GM06990 (cell line): ENCODE data around the gene AUTS2.

Experiments used
- DNase-seq: peaks from one replicate; pipeline ENCODE4 v3.0.0-alpha.2; 2011; ENCODE audit not compliant: insufficient read length; ENCODE audit errors: extremely low read depth
- H3K27me3 ChIP-seq: replicated peaks from 2 replicates; pipeline ENCODE4 v1.6.0; 2011; ENCODE audit warnings: low read length; ENCODE audit not compliant: control insufficient read depth, insufficient read depth
- H3K36me3 ChIP-seq: 2 replicates; pipeline ENCODE4 v1.5.1; 2011; ENCODE audit warnings: low read length; ENCODE audit not compliant: control insufficient read depth, insufficient read depth
- H3K4me3 ChIP-seq: replicated peaks from 2 replicates; pipeline ENCODE4 v1.5.1; 2011; ENCODE audit warnings: low read depth, mild to moderate bottlenecking, control low read depth, low read length
- TF ChIP-seq, protein P1 (sequence below): IDR thresholded peaks from 2 replicates; pipeline ENCODE4 v1.5.1; 2011; ENCODE audit warnings: low read length, control low read depth, mild to moderate bottlenecking, inconsistent platforms; ENCODE audit not compliant: insufficient read depth, poor library complexity, severe bottlenecking

AUTS2 gene

DNA sequence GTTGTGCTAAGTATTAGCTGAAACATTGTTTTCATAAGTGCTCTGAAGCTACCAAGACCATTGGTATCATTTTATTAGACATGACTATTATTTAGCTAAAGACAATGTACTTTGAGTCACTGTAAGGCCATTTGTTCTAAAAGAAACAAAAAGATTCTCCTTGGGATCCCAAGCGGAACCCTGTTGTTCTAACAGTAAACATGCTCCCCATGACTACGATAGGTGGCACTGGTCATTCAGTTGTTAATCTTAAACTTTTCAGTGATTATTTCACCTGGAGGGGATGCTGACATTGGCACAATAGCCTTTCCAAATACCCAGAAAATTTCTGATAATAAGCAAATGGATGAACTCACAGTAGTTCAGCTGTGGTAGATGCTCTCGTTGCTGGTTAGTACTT lies 715.0 kb downstream of the AUTS2 start:
- H3K4me3 ChIP-seq, result no peak overlapping the region
- H3K36me3 ChIP-seq, result no peaks in the 10 kb centered on the region
- H3K27me3 ChIP-seq, result no peaks in the 10 kb centered on the region
- TF ChIP-seq, protein P1, sequence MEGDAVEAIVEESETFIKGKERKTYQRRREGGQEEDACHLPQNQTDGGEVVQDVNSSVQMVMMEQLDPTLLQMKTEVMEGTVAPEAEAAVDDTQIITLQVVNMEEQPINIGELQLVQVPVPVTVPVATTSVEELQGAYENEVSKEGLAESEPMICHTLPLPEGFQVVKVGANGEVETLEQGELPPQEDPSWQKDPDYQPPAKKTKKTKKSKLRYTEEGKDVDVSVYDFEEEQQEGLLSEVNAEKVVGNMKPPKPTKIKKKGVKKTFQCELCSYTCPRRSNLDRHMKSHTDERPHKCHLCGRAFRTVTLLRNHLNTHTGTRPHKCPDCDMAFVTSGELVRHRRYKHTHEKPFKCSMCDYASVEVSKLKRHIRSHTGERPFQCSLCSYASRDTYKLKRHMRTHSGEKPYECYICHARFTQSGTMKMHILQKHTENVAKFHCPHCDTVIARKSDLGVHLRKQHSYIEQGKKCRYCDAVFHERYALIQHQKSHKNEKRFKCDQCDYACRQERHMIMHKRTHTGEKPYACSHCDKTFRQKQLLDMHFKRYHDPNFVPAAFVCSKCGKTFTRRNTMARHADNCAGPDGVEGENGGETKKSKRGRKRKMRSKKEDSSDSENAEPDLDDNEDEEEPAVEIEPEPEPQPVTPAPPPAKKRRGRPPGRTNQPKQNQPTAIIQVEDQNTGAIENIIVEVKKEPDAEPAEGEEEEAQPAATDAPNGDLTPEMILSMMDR, result peak; percentile 16
- no peak for DNase-seq

DNA sequence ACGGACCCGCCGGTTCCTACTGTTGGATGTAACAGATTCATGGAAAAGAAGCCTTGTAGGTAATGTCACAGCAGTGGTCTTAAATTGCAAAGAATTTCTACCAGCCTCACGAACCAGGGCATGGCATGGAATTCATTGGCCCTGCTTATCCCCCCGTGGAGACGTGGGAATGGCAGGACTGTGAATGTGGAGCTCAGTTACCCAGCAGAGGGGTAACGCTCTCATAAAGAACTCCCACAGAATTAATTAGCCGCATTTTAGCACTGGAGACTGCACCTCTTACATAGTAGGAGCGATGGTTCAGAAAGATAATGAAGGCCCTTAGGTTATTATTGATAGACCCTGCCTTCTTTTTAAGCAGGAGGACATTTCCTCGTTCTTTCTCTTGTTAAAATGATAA lies 715.4 kb downstream of the AUTS2 start:
- TF ChIP-seq, protein P1, result no peak
- no peak for DNase-seq
- H3K4me3 ChIP-seq, result no peak overlapping the region
- H3K27me3 ChIP-seq, result no peaks in the 10 kb centered on the region
- H3K36me3 ChIP-seq, result no peaks in the 10 kb centered on the region

DNA sequence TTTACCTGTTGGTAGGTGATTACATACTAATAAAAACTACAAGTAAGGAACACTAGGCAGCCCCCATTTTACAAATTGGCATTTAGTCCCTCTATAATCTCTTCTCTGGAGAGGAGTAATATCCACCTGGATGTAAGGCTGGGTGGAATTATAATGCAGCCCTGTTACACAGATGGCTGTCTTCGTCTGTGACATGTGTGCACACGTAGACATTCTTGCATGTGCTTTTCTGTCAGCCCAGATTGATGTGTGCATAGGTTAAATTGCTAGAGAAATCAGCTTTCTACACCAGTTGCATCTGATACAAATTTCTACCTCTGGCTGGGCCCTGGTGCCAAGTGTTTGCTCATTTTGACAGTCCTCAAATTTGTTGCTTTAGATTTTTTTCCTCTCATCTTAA lies 715.9 kb downstream of the AUTS2 start:
- Histone ChIP-seq H3K36me3 (no peaks in the 10 kb centered on the region), H3K27me3 (no peaks in the 10 kb centered on the region), H3K4me3 (no peak overlapping the region)
- TF ChIP-seq, protein P1, result no peak
- DNase-seq, result no peak

DNA sequence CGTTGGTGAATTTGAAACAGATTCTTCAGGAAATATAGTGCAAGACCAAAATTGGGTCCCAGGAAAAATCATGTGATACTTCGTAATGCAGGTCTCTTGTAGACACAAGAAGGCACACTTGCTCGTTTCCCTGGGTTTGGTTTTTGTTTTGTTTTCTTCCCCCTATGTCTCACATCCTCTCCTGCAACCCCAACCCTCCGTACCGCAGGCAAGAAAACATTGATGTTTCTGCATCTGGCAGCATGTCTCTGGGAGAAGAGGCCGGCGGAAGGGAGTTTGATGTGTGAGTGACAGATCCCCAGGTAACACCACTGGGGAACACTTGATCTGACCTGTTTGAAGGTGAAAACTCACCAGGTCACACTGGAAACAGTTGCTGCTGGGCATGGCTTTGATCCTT lies 718.5 kb downstream of the AUTS2 start:
- no peak overlapping the region for H3K4me3 ChIP-seq
- TF ChIP-seq, protein P1, result no peak
- no peak for DNase-seq
- H3K36me3 ChIP-seq, result no peaks in the 10 kb centered on the region
- H3K27me3 ChIP-seq, result no peaks in the 10 kb centered on the region

DNA sequence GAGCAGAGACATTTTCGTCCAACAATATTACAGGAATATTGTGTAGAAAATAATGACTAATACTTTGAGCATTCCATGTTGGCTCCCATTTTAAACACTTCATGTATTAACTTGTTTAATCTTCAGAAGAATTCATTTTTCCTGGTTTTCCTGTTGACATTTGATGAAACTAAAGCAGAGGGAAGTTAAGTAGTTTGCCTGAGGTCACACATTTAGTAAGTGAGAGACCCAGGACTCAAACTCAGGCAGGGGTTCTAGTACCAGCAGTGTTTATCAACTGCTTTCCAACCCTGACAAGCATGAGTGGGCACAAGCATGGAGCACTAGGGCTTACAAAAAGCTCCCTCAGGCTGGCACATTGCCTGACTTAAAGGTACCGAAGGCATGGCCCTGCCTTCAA lies 719.1 kb downstream of the AUTS2 start:
- Histone ChIP-seq H3K36me3 (no peaks in the 10 kb centered on the region), H3K4me3 (no peak overlapping the region), H3K27me3 (no peaks in the 10 kb centered on the region)
- no peak for DNase-seq
- TF ChIP-seq, protein P1, result no peak

DNA sequence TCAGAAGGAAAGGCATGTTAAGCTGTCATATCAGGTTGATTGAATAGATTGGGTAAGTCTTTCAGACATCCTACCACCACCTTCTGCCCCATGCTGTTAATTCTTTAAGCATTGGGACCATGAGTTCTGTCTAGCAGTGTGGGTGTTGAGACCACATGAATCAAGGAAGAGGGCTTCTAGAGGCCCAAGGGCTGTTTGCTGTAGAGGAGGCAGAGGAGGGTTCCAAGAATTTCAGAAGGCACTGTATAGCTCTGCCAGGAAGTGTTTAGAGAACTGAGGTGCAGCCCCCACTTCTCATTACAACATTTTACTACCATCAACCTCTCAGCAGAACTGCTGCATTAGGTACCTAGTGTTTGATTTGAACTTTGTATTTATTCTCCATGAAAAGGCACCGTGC lies 720.2 kb downstream of the AUTS2 start:
- TF ChIP-seq, protein P1, result no peak
- H3K36me3 ChIP-seq, result no peaks in the 10 kb centered on the region
- no peaks in the 10 kb centered on the region for H3K27me3 ChIP-seq
- H3K4me3 ChIP-seq, result no peak overlapping the region
- no peak for DNase-seq
